GM04504 (cell line): ENCODE measurements around the gene ERGIC1.
"Not testable (repeated sequence)": the region's sequence is repeated elsewhere in the genome, so short reads cannot be mapped to it uniquely, and the experiment has no call there.

Experiments
- DNase-seq: peaks from one replicate; pipeline ENCODE4 v3.0.0-alpha.2; 2012; ENCODE audit warnings: low read depth

Gene ERGIC1, protein sequence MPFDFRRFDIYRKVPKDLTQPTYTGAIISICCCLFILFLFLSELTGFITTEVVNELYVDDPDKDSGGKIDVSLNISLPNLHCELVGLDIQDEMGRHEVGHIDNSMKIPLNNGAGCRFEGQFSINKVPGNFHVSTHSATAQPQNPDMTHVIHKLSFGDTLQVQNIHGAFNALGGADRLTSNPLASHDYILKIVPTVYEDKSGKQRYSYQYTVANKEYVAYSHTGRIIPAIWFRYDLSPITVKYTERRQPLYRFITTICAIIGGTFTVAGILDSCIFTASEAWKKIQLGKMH

DNA sequence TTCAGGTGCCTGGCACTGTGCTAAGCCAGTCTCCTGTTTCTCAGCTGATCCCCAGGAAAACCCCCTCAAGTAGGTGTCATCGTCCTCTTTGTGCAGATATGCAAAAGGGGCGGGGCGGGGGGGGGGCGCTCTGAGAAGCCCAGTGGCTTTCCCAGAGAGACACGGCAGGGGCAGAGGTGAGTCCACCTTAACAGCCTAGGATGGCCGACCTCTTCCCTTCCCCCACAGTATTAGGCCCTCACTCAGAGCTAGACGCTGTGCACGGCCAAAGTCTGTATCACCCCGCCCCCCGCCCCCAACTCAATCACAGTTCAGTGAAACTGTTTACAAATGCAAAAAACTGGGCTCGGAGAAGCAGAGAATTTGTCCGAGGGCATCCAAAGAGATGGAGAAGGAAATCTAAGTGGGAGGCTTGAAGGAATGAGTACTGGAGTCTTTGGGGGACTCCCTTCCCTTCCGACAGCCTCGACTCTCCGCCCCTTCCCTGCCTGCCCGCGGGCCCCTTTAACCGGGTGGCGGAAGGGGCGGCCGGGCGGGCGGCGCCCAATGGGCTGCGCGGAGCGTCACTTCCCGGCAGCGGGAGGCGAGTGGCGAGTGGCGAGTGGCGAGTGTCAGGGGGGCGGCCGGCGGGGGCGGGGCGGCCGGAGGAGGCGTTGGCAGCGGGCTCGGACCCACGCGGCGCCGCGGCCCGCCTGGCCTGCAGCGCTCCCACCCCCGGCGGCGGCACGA lies at the start of gene ERGIC1:
ERGIC1 (plus strand) TSS at position 566 of the 729 bp plus-strand sequence; CDS start at position 729, 163 bp downstream.
- no peak for DNase-seq

DNA sequence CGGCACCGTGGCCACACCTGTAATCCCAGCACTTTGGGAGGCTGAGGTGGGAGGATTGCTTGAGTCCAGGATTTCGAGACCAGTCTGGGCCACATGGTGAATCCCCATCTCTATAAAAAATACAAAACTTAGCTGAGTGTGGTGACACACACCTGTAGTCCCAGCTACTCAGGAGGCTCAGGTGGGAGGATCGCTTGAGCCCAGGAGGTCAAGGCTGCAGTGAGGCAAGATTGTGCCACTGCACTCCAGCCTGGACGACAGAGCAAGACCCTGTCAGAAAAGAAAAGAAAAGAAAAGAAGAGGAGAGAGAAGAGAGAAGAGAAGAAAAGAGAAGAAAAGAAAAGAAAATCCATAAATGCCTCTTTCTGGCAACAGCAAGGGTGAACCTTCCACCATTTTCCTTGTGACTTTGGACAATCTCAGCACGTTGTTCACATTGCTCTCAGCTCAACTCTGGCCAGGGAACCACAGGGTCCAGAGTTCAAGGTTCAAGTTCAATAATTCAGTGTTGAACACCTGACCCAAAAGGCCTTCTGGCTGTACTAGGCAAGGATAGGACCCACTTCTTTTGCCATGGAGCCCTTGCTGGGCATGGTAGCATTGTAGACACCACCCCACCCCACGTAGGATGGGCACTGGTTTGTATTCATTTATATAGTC lies 48.5 kb upstream of the ERGIC1 start:
- no peak for DNase-seq

DNA sequence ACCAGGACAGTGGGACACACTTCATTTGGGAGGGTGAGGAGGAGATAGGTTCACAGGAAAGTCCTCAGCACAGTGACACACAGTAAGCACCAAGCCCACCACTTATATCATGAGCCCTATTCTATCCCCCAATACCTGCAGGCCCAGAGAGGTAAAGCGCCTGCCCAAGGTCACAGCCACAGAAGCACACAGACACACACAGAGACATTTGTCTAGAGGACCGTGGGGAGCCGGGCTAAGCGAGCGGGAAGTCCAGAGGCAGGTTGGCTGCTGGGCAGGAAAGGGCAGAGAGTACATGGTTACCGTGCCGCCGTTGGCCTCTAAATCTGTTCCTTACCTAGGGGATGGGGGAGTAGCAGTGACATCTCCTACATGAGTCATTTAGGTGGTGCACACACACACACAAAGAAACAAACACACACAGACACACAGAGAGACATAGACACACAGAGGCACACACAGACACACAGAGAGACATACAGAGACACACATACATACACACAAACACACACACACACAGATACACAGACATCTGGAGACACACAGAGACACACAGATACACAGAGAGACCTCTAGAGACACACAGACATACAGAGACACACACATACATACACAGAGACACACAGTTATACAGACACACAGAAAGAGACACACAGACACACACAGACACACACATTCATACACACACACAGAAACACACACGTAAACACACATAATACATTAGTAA lies 47.2 kb upstream of the ERGIC1 start:
- DNase-seq = no peak

DNA sequence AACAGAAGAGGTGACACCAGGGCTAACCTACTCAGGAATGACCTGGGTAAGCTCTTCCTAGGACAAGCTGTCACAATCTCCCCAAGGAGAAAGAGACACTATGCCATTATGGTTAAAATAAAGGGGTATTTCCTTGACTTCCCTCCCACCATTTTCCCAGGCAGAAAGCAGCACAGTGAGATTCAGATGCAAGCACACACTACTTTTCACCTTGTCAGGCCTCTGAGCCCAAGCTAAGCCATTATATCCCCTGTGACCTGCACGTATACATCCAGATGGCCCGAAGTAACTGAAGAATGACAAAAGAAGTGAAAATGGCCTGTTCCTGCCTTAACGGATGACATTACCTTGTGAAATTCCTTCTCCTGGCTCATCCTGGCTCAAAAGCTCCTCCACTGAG lies 46.5 kb upstream of the ERGIC1 start:
- not testable (repeated sequence) for DNase-seq

DNA sequence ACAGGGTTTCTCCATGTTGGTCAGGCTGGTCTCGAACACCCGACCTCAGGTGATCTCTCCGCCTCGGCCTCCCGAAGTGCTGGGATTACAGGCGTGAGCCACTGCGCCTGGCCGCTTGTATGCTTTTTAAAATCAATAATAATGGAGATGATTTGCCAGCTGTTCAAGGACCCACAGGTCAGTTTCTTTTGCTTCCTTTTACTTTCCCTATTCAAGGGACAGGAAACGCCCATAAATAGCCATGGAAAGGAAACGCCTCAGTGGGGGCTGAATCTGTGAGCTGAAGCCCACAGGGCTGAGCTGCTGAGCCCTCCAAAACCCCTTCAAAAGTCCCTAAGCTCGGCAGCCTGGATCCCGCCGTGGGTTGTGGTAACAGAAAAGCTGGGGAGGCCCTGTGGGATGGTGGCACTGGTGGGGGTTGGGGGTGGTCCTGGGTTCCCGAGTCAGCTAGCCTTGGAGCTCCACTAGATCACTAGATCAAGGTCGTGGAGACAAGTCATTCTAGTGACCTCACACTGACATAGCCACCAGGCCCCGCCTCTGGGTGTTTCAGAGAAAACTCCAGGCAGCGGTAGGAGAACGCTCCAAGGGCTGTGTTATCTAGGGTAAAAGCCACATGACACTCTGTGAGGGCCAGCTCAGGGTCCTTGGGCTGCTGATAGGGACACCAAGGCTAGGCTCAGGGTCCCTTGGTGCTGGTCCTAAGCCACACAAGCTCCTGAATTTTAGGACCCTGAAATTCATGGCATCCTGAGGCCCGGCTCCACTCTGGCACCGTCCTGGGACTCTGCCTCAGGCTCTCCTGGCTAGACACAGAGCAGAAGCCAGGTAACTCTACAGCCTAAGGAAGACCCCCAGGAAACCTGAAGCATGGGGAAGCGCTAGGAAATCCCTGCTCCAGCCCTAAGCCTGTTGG lies 45.0 kb upstream of the ERGIC1 start:
- DNase-seq = no peak

DNA sequence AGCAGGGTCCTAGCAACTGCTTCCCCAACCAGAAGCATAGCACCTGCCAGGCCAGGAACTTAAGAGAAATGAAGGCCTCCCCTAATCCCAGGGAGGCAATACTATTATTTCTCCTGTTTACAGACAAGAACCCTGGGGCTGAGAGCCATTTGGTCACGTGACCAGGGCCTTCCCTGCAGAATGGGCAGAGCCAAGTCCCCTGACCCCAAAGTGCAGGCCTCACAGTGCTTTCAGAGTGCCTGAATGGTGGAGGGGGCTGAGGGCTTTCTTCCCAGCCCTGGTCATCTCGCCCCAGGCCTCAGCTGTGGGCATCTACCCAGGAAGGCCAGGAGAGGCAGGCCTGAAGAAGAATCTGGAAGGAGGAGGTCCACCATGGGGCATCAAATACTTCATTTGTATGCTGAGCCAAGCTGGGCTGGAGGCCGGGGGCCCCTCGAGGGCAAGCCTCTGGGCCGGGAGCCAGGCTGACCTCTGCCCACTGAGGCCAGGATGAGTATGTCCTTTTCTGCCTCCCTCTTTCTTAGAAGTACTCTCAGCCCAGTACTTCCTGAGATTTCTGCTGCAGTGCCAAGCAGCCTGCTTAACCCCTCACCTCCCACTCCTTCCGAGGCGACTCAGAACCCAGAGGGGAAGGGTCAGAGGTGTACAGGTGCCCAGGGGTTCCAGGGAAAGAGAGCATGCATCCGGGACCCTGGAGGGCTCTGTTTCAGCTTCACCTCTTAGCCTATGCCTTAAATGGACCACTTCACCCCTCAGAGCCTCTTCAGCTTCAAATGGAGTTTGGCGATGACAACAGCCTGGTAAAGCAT lies 44.2 kb upstream of the ERGIC1 start:
- DNase-seq = no peak

DNA sequence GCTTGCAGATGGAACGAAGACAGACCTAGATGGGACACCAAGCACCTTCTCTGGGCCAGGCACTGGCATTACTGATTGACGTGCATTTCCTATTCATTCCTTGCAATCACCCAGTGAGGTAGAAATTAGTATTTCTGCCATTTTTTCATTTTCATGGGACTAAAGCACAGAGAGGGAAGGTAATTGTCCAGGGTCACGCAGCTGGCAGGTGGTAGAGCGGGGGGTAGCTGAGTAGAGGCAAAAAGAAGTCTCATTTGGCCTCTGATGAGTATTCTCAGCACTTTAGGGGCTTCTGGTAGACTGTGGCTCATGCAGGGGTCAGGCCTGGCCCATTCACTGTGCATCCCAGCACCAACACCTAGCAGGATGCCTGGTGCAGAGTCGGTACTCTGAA lies 43.6 kb upstream of the ERGIC1 start:
- DNase-seq = no peak

DNA sequence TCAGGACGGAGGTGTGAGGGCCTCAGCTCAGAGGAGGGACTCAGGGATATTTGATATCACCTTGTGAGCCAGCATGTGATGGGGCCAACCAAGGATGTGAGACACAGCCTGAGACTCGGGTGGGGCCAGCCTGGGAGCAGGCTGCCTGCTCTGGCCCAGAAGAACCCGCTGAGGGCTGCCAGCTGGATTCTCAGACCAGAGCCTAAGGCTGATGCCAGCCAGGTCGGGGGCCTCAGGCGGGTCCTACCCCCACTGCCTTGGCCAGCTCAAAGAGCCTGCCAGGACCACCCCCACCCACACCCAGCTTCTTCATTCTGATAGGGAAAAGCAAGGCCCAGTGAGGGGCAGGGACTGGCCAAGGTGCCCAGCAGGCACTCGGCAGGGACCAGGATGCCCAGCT lies 42.8 kb upstream of the ERGIC1 start:
- no peak for DNase-seq

DNA sequence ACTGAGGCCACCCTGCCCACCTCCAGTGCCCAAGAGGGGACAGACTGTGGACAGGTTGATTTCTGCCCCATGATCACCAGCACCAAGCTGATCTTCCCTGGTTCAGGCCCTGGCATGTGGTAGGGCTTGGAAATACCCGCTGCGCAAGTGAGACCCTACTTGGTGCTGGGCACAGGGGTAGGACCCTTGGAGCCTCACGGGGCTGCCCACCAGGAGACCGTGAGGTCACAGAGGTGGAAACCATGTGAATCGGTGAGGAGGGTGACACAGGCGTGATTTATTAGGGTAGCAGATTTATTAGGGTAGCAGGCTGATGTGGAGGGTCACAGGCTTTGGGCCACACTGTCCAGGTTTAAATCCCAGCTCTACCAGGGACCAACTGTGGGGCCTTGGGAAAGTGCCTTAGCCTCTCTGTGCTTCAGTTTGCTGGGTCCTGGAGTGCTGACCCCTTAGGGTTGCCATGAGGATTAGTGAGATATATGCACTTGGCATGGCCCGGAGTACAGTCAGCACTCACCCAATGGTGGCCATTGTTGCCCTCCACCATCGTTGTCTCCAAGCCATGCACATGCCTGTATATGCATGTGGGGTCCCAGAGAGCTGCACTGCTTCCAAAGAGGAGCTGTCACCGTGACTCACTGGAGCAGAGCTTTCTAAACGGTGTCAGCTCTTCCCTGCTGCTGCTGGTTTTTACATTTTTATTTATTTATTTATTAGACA lies 42.2 kb upstream of the ERGIC1 start:
- no peak for DNase-seq

DNA sequence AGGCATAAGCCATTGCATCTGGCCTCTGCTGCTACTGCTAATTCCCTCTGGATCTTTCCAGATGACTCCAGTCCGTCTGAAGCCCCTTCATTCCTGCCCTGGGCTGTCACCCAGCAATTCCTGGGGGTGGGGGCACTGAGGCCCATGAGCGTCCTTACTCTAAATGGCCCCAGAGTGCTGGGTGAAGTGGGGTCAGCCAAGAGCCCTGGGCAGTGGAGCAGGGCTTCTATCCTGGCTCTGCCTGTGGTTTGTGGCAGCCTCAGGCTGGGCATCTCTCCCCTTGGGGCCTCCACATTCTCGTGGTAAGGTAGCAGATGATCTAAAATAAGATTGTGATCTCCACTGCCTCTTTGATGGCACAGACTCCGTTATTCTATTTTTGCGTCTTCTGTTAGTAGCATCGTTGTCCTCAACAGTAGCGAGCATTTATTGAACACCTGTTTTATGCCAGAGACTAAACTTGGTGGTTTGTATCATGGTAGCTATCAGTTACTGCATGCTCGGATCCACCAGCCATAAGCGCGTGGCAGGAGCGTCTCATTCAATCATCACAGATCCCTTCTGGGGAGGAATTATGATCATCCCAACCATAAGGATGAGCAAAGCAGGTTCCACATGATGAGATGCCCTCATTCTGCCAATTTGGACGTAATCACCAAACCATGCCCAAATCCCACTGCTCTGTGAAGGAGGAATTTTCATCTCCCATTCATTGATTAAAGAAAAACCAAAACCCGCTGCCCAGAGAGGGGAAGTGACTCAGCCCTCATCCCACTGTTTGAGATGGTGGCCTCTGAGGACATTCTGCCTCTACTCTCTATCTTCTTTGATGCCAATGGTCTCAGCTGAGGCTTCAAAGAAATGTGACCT lies 41.1 kb upstream of the ERGIC1 start:
- no peak for DNase-seq

DNA sequence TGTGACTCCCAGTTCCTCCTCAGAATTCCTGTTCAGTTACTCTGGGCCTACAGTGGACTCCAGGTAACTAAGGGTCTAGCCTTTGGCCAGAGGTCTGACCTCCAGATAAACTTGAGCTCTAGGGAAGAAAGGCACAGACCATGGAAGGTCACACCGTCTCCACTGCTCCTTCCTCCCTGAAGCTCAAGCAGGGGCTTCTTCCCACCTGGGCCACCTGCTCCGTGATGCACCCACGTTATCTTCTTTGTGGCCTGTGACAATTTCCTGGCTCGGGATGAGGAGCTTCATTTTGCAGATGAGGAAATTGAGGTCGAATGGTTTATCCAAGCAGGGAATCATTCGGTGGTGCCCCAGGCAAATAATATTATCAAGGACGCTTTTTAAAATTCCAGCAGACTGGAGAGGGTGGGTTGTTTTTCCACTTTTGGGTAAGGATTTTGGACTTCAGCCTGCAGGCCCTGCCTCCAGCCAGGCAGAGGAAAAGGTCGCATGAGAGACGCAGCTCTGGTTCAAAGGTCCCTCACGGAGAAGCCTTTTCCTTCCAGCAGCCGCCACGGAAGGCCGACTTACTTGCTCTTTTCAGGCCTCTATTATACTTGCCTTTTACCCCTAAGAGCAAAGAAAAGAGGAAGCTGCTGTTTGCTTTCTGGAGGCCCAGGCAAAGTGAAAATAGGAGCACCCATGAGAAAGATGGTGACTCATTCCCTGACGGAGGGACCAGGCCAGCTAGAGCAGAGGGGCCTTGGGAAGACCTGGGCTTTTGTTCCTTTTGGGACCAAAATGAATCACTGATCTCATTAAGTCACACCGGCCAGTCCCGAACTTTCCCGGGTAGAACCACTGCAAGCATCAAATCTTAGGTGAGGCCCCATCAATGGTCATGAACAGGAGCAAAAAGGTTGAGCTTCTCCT lies 40.2 kb upstream of the ERGIC1 start:
- DNase-seq = no peak

DNA sequence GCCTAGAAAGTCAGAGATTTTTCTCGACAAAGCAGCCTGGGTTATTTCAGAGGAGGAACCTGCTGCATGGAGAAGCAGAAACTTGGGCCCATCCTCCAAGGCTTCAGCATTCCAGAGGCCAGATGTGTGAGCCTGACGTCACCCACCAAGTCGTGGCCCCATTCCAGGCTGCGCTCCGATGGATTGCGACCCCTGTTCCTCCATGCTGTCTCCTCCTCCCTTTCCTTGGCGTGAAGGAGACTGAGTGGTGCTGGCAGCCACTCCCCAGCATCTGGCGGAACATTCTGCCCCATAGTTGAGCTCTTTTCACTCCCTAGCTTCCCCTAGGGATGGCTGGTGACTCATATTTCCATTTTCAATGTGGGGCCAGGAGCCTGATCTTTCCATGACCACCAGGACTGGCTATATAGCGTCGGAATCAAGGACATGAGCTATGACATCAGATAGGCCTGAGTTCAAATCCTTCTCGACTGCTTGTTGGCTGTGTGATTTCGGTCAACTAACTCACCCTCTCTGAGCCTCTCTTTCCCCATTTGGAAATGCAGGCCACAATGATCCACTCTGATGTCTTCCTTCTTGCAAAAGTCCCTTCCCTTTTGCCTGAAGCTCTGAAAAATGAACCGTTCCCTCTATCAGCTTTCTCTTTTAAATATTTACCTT lies 38.6 kb upstream of the ERGIC1 start:
- DNase-seq = peak; percentile 96

DNA sequence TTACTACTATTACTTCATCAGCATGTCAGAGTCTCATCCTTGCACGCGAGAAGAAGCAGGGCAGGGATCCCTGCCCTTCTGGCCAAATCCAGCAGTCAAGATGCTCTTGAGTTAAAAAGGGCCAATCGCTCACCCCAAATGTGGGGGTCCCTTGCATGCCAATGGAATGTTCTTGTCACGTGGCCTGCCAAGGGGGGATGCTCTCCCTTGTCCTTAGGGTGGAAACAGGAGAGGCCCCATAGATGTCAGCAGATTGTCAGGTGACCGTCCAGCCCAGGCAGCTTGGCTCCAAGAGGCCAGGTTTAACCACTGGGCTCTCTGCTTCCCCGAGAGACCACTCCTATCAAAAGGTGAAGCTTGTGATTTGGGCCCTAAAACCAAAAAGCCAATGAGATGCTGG lies 37.7 kb upstream of the ERGIC1 start:
- DNase-seq = no peak

DNA sequence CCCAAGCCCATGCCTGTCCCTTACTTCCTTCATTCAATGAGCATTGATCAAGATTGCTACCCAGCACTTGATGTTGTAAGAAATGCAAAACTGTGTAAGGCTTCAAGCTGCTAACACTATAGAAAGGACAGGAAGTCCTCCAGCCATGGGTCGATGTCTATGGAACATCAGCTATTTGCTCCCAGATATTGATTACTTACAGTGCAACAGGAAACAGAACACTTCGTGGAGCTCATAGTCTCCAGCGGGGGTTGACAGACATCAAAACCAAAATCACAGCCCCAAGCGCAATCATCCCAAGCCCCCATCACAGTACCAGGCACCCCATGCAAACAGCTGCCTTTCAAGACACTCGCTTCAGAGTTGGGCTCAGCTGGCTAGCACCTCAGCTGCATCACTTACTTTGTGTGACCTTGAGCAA lies 36.3 kb upstream of the ERGIC1 start:
- no peak for DNase-seq

DNA sequence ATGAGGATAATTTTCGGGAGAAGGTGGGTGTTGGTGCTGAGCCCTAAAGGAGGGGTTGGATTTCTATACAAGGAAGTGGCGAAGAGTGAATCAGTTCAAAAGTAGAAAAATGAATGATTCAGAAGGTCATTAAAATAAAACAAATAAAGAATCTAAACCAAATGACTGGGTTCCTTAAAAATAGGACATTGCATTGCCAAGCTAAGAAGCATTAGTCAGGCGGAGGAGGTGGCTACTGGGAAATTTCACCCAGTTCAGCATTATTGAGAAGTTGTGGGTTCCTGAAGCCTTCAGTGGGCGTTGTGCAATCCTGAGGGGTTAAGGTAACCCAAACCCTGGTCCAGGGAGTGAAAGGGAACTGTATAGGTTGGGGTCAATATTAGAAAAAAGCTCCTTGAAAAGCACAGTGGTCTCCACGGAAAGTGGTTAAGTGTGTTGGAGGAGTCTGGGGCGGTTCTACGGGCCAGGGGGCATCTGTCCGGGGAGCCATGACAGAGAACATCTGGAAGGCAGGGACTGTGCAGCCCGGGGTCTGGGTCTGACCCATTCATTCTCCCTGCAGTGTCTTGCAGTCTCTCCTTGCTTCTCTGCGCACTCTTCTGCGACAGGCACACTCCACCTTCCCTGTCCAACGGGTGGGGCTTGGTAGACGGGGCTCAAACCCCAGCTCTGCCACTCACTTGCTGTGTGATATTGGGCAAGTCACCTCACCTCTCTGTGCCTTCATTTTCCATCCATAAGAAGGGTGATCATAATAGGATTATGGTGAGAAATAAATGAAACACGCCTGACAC lies 35.4 kb upstream of the ERGIC1 start:
- peak; percentile 82 for DNase-seq

DNA sequence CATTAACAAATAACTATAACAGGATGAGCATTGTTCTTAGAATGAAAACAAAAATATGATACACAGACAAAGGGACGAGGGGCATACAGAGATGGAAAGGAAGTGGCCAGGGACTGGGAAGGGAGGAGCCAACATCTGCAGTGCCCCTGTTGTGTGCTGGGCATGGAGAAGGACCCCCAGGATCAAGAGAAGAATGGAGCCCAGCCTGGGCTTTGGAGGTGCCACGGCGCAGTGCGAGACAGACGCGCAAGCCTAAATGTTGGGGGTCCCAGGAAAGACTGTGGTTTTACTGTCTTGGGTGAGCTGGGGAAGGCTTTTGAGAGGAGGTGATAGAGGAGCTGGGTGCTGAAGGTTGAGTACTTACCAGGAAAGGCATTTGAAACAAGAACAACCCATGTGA lies 34.6 kb upstream of the ERGIC1 start:
- no peak for DNase-seq
